ENCODE data around the gene LRP3.

GRCh38 chr19:33225458-33225926 lies 31.4 kb downstream of the LRP3 start, which contains the start of gene SLC7A10:
- TF ChIP-seq CTCF (IDR thresholded peaks at IDR 0.05 in 2 of 3, conservative IDR thresholded peaks at IDR 0.05 in 1 of 3; ENCODE audit: borderline replicate concordance in 1 of 3, insufficient read depth in 1 of 3, low read depth in 2 of 3, low read length in 2 of 3) (no peak), EZH2 (IDR thresholded peaks at IDR 0.05) (no peak), POLR2A (IDR thresholded peaks at IDR 0.05; ENCODE audit: borderline replicate concordance, extremely low read depth, insufficient read depth, insufficient read length) (no peak)

All from HCT116 (cell line).